Epithelial cell of esophagus (primary cell): ENCODE data around the gene NCCRP1.

ENCODE experiments used
- DNase-seq: peaks from one replicate; pipeline ENCODE4 v3.0.0; 2010; ENCODE audit warnings: low read depth
- H3K4me3 ChIP-seq: 2 replicates; pipeline ENCODE4 v1.5.1; 2011; ENCODE audit warnings: mild to moderate bottlenecking, low read length, control low read depth
- TF ChIP-seq, protein P1 (sequence below): IDR thresholded peaks from 2 replicates; pipeline ENCODE4 v1.5.1; 2011; ENCODE audit warnings: low read depth, mild to moderate bottlenecking, low read length, control low read depth, inconsistent platforms; ENCODE audit not compliant: insufficient read depth; ENCODE audit errors: missing control alignments

The NCCRP1 gene

DNA sequence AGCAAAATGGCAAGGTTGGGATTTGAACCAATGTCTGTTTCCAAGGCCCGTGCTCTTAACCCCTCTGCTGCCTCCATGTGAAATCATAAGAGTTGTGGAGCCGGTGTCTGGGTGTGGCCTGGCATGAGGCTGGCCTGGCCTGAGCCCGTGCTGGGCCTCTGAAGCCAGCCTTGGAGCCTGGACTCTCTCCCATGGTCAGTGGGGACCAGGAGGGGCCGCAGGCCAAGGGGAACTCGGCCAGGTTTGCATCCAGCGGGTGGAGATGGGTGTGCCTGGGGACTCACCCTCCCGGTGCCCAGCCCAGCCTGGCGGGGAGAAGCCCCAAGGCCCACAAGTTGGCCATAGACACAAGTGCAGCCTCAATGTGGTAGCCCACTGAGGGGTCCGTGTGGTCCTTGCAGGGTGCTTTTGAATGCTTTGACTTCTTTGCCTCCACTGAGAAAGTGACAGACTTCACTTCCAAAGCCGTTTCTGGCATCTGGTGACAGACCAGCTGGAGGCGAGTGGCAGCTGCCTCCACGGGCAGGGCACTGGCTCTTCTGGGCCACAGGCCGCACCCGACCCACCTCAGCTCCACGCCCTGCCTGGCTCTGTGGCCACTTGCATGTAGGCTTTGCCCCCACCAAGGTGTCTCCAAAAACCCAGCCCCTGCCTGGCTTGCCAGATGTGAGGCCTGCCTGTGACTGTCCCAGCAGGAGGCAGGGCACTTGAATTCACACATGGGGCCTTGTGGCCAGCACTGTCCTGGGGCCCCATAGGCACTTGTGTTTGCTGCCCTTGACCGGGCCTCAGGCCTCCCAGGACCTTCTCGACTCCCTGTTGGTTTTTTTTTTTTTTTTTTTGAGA is 26.2 kb upstream of the NCCRP1 start:
- no peak overlapping the region for H3K4me3 ChIP-seq
- no peak for DNase-seq
- TF ChIP-seq, protein P1, sequence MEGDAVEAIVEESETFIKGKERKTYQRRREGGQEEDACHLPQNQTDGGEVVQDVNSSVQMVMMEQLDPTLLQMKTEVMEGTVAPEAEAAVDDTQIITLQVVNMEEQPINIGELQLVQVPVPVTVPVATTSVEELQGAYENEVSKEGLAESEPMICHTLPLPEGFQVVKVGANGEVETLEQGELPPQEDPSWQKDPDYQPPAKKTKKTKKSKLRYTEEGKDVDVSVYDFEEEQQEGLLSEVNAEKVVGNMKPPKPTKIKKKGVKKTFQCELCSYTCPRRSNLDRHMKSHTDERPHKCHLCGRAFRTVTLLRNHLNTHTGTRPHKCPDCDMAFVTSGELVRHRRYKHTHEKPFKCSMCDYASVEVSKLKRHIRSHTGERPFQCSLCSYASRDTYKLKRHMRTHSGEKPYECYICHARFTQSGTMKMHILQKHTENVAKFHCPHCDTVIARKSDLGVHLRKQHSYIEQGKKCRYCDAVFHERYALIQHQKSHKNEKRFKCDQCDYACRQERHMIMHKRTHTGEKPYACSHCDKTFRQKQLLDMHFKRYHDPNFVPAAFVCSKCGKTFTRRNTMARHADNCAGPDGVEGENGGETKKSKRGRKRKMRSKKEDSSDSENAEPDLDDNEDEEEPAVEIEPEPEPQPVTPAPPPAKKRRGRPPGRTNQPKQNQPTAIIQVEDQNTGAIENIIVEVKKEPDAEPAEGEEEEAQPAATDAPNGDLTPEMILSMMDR: no peak

DNA sequence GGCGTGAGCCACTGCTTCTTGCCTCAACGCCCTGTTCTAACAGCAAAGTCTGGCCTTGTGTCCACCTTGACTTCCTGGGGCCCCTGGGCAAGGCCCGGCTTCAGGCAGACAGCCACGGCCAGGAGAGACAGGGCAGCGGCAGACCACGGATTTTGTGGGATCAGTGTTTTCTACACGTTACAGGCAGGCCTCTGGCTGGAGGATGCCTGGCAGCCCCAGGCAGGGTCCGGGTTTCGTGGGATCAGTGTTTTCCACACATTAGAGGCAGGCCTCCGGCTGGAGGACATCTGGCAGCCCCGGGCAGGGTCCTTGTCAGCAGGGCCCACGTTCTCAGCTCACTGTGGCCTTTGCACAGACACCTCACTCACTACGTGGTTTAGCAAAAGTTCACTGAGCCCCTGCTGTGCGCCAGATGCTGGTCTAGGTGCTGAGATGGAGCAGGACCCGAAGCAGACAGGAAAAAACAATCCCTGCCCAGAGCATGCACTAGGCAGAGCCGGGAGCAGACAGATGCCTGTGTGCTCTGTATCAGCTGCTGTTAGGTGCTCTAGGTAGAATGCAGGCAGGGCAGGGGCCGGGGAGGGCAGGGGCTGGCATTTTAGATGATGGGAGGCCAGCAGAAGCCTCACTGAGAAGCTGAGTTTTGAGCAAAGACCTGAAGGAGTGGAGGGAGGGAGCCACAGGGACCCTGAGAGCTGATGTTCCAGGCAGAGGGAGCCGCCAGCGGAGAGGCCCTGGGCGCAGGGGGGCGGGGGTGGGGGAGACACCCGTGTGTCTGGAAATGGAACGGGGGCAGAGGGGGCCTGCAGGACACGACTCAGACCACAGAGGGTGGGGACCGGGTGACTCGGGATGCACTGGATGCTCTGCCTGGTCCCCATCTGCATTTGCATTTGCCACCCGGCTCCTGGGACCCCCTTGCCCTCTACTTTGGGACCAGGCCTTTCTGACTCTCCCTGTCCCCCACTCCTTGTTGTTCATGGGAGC is 25.0 kb upstream of the NCCRP1 start:
- TF ChIP-seq, protein P1: no peak
- no peak for DNase-seq
- H3K4me3 ChIP-seq: no peak overlapping the region

DNA sequence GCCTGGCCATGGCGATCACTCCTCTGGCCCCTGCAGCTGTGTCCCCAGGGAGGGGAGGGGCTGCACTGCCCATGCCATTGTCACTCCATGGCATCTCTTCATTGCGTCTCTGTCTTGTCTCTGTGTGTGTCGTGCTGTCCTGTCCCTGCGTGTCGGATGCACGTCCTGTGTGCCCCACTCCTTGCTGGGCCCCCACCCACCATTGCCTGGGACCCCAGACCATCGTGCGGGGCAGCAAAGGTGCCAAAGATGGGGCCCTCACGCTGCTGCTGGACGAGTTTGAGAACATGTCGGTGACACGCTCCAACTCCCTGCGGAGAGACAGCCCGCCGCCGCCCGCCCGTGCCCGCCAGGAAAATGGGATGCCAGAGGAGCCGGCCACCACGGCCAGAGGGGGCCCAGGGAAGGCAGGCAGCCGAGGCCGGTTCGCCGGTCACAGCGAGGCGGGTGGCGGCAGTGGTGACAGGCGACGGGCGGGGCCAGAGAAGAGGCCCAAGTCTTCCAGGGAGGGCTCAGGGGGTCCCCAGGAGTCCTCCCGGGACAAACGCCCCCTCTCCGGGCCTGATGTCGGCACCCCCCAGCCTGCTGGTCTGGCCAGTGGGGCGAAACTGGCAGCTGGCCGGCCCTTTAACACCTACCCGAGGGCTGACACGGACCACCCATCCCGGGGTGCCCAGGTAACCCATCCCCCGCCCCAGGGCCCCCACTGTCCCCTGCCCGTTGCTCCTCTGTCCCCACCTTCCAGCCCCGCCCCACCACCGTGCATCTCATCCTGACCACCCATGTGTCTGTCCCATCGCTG is 23.9 kb upstream of the NCCRP1 start:
- H3K4me3 ChIP-seq: no peak overlapping the region
- TF ChIP-seq, protein P1: no peak
- no peak for DNase-seq

DNA sequence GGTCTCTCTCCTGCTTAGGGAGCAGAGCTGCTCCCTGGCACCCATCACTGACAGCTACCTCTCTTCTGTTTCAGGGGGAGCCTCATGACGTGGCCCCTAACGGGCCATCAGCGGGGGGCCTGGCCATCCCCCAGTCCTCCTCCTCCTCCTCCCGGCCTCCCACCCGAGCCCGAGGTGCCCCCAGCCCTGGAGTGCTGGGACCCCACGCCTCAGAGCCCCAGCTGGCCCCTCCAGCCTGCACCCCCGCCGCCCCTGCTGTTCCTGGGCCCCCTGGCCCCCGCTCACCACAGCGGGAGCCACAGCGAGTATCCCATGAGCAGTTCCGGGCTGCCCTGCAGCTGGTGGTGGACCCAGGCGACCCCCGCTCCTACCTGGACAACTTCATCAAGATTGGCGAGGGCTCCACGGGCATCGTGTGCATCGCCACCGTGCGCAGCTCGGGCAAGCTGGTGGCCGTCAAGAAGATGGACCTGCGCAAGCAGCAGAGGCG is 23.2 kb upstream of the NCCRP1 start:
- TF ChIP-seq, protein P1: no peak
- H3K4me3 ChIP-seq: no peak overlapping the region
- DNase-seq: no peak

DNA sequence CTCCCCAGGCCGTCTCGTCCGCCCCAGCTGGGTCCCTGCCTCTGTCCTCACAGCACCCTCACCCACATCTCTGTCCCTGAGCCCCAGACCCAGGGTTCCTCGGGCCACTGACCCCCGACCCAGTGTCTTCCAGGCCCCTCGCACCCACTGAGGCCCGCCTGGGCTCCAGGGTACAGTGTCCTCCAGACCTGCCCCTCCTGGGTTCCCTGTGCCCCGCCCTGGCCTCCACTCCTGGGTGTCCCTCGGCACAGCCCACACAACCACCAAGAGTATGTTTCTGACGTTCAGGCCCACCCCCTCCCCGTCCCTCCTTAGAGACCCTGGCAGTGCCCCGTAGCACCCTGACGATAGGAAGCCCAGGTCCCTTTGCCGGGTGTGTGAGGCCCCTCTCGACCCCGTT is 22.6 kb upstream of the NCCRP1 start:
- H3K4me3 ChIP-seq: no peak overlapping the region
- no peak for DNase-seq
- TF ChIP-seq, protein P1: no peak
